HG03045 (cell line): ENCODE data around the gene PRAMEF4.
"Not testable (repeated sequence)": the region's sequence is repeated elsewhere in the genome, so short reads cannot be mapped to it uniquely, and the experiment has no call there.

Experiments
- ATAC-seq: cut with Tn5 transposase; IDR thresholded peaks from one replicate; pipeline ENCODE4 v1.9.1; 2021; ENCODE audit warnings: mild to moderate bottlenecking, moderate library complexity; ENCODE audit not compliant: unreplicated experiment

The PRAMEF4 gene

DNA sequence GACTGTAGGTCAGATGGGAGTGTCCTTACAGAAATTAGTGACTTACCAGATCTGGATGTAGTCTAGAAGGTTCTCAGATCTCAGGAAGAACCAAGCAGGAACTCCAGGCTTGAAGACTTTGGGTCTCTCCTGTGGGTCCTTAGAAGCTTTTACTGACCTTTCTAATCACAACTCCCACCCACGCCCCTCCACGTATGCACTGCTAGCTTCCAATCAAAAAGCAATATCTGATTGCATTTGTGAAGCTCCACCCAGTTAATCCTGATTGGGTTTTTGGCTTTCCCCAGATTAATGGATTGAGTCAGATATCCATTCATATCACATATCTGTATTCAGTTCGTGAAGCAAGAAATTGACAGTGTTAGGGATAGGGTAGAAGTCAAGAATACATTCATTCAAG is at the start of gene PRAMEF4:
TSS of gene PRAMEF4 (minus strand) at position 101 of the 400 bp plus-strand sequence. CDS start 2,807 bp downstream, outside the sequence.
- ATAC-seq, result not testable (repeated sequence)

DNA sequence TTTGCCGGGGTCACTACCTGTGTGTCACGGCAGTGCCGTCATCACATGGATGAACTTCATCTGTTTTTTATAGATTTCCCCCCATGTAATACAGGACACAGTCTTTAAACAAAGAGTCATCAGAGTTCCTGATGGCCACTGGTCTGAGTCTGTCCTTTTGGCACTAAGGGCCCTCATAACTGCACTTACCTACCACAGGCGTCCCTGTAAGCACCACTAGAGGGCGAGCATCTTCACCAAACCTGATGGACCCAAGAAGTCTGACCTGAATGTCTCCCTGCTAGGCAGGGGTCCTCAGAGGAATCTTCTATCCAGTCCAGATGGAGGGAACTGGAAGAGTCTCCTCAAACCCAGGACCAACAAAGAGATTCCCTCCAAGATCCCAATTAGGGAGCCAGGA is 38.4 kb upstream of the PRAMEF4 start:
- ATAC-seq, result not testable (repeated sequence)

DNA sequence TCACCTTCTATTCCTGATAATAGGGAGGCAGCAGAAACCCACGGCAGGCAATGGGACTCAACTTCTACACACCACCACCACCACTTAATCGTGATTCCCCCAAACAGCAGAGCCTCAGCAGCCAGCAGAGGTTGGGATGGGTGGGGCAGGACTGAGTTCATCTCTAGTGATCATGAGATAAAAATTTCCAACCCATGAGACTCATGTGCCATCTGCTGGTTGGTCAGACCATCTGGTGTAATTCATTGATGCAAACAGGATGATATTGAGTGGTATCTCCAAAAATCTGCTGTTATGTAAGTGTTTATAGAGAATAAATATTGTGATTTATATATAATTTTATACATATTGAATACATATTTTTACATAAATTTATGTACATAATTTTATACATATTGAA is 35.7 kb upstream of the PRAMEF4 start:
- not testable (repeated sequence) for ATAC-seq

DNA sequence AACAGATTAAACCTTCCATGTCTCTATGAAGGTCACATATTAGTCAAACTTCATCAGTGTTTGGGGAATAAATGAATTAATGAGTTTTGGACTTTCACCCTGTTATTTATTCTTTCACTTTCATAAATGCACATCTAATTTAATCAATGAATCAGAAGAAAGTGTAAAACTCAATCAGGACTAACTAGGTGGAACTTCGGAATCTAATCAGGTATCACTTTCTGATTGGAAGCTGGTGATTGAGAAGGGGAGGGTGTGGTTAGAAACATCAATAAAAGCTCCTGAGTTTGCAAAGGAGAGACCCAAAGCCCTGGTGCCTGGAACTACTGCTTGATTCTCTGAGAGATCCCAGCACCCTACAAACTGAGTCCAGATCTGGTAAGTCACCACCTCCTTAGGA is 30.3 kb upstream of the PRAMEF4 start, which contains the start of gene PRAMEF7:
TSS of gene PRAMEF7 (plus strand) at position 301 of the 400 bp plus-strand sequence. CDS start 1,083 bp downstream, outside the sequence.
- ATAC-seq, result not testable (repeated sequence)

DNA sequence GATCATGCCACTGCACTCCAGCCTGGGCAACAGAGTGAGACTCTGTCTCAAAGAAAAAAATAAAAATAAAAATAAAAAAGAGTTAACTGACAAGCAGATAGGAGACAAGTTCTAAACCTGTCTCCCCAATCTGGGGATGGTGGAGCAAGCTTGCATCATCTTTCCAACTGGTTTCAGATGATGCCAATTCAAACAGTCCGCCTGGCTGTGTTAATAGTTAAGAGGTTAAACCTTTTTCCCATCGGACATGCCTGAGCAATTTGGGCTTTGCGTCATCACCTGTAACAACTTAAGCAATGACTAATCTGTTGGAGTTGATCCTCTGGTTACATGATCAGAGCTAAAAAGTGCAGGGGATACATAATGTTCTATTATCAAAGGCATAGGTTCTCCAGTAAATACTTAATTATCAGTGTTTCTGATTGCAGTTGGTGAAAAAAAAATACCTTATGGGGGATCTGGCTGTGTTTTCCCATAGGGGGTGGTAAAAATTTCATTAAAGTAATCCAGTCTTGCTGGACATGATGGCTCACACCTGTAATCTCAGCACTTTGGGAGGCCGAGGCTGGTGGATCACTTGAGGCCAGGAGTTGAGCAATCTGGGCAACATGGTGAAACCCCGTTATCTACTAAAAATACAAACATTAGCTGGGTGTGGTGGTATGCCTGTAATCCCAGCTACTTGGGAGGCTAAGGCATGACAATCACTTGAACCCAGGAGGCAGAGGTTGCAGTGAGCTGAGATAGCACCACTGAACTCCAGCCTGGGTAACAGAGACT is 18.0 kb upstream of the PRAMEF4 start:
- not testable (repeated sequence) for ATAC-seq

DNA sequence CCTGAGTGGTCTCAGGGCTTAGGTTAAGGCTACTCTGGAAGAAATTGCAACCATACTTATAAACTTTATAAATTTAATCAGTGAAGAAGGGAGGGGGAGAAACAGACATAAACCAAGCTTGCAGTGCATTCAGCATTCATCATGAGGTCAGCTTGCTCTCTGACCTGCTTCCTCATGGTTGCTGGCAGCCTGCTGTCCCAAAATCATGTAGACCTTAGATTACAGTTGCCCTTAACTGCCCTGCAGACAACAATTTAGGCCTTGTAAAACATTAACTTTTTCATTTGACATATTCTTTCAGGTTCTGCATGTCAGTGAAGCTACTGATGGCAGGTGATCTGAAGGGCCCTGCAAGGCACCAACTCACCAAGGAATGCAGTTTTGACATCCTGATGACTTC is 13.2 kb upstream of the PRAMEF4 start:
- not testable (repeated sequence) for ATAC-seq

DNA sequence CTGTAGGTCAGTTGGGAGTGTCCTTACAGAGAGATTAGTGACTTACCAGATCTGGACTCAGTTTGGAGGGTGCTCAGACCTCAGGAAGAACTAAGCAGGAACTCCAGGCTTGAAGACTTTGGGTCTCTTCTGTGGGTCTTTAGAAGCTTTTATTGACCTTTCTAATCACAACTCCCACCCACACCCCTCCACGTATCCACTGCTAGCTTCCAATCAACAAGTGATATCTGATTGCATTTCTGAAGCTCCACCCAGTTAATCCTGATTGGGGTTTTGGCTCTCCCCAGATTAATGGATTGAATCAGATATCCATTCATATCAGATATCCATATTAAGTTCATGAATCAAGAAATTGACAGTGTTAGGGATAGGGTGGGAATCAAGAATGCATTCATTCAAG is 12.2 kb upstream of the PRAMEF4 start, which contains the start of gene PRAMEF10:
TSS of gene PRAMEF10 (minus strand) at position 101 of the 400 bp plus-strand sequence. CDS start 2,423 bp downstream, outside the sequence.
- ATAC-seq, result not testable (repeated sequence)

DNA sequence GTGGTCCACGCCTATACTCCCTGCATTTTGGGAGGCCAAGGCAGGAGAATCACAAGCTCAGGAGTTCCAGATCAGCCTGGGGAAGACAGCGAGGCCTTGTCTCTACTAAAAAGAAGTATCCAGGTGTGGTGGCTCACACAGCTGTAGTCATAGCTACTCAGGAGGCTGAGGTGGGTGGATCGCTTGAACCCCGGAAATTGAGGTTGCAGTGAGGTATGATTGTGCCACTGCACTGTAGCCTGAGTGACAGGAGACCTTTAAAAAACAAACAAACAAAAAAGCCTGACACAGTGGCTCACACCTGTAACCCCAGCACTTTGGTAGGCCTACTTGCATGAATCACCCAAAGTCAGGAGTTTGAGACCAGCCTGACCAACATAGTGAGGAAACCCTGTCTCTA is 7.5 kb downstream of the PRAMEF4 start:
- ATAC-seq, result not testable (repeated sequence)

DNA sequence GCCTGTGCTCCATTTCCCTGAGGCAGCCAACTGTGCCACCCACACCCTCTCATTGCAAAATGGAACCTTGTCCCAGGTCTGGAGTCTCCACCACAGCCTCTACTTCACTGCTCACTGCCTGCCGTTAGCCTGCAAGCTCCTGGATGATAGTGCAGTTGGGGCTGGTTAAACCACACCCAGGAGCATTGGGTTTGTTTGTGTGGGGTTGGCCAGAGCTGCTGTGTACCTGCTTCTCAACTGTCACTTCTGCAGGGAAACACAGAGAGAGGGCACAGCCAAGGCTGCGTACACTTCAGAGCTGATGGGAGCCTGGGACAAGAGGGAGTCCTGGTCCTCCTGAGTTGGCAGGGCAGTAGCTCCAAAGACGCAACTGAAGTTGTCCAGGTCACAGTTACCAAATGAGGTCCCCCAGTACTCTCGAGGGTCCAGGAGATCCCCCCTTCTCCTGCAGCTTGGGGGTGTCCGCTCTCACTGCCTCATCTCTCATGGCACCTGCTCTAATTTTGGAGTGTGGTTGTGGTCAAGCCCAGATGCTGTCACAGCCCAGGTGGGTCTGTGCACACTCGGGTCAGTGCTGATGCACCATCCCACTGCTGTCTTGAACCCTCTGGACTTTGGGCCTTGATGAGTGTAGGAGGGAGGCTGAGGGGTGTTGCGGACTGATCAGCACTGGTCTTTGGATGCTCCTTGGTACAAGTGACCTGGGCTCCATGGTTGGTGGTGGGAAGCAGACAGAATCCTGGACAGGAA is 22.7 kb downstream of the PRAMEF4 start:
- not testable (repeated sequence) for ATAC-seq

DNA sequence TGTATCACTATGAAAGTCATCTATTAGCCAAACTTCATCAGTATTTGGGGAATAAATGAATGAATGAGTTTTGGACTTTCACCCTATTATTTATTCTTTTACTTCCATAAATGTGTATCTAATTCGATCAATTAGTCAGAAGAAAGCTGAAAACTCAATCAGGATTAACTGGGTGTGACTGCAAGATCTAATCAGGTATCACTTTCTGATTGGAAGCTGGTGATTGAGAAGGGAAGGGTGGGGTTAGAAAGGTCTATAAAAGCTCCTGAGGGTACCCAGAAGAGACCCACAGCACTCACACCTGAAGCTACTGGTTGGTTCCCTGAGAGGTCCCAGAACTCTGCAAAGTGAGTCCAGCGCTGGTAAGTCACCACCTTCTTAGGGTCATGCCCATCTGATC is 29.2 kb downstream of the PRAMEF4 start, which contains the start of gene PRAMEF2:
TSS of gene PRAMEF2 (plus strand) at position 301 of the 400 bp plus-strand sequence. CDS start 1,924 bp downstream, outside the sequence.
- ATAC-seq, result not testable (repeated sequence)

DNA sequence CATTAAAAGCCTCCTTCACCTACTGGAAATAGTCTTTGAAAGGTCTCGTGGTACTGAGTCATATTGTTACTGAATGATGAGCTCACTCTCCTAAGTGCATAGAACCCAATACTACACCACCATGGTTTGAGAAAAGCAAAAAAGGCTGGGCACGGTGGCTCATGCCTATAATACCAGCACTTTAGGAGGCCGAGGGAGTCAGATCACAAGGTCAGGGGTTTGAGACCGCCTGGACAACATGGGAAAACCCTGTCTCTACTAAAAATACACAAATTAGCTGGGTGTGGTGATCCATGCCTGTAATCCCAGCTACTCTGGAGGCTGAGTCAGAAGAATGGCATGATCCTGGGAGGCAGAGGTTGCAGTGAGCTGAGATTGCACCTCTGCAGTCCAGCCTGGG is 34.2 kb downstream of the PRAMEF4 start:
- no peak for ATAC-seq

DNA sequence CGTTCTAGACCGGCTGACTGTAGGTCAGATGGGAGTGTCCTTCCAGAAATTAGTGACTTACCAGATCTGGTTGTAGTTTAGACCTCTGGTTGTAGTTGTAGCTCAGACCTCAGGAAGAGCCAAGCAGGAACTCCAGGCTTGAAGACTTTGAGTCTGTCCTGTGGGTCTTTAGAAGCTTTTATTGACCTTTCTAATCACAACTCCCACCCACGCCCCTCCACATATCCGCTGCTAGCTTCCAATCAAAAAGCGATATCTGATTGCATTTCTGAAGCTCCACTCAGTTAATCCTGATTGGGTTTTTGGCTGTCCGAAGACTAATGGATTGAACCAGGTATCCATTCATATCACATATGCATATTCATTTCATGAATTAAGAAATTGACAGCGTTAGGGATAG is 37.4 kb downstream of the PRAMEF4 start, which contains the start of gene HNRNPCL1:
TSS of gene HNRNPCL1 (minus strand) at position 101 of the 400 bp plus-strand sequence. CDS start 431 bp downstream, outside the sequence.
- not testable (repeated sequence) for ATAC-seq

DNA sequence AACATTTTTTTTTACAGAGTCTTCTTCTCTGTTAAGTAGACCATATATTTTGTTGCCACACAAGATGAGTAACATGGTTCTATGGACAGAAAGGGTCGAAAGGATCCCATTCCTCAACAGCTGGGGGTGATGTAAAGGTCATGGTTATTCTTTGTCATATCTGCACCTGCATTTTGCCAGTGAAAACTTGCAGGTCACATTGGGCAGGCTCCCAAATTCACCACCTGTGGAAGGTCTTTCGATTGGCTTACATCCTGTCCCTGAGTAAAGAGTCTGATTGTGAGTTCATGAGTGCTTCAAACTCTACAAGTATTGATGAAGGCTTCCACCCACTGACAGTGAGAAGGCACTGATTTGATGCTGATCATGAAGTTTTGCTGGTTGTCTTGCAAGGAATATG is 52.8 kb downstream of the PRAMEF4 start:
- not testable (repeated sequence) for ATAC-seq

DNA sequence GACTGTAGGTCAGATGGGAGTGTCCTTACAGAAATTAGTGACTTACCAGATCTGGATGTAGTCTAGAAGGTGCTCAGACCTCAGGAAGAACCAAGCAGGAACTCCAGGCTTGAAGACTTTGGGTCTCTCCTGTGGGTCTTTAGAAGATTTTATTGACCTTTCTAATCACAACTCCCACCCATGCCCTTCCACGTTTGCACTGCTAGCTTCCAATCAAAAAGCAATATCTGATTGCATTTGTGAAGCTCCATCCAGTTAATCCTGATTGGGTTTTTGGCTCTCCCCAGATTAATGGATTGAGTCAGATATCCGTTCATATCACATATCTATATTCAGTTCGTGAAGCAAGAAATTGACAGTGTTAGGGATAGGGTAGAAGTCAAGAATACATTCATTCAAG is 54.7 kb downstream of the PRAMEF4 start, which contains the start of gene PRAMEF11:
TSS of gene PRAMEF11 (minus strand) at position 101 of the 400 bp plus-strand sequence. CDS start 2,621 bp downstream, outside the sequence.
- not testable (repeated sequence) for ATAC-seq
